ENCODE results near the gene TXNRD2. TPM values are rescaled to one million over a fixed set of nuclear protein-coding genes. Genes with fewer than 3 reads are reported as not detected.

The TXNRD2 gene
- total RNA-seq, 2 donors from 2014 or later = 14.1 to 21.4 TPM

GRCh38 chr22:19874307-19875060, 67.1 kb downstream of the TXNRD2 start:
- Mint-ChIP-seq H3K27me3 (no peaks in the 10 kb centered on the region), H3K36me3 (ENCODE audit: low read depth) (no peaks in the 10 kb centered on the region), H3K27ac (peak overlapping the region; percentile 56), H3K4me1 (no peaks in the 10 kb centered on the region), H3K4me3 (peak overlapping the region; percentile 51), H3K9me3 (no peaks in the 10 kb centered on the region)
- ATAC-seq (replicated peaks) = peak; percentile 85

DNA sequence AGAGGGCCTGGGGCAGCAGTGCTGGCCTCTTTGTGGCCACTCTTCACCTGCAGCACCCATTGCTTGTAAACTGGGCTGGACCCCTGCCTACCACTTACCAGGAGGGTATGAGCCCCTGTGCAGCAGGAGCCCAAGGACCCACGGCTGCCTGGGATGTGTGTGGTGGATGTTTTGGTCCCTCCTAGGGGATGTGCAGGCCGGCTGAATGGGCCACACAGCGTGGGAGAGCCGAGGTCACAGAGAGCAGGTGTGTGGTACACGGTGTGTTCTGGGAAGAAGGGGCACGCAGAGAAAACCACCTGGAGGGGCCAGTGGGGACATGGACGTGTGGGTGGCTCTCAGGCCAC, 67.7 kb downstream of the TXNRD2 start:
- Mint-ChIP-seq H3K36me3 (ENCODE audit: low read depth) (no peaks in the 10 kb centered on the region), H3K9me3 (no peaks in the 10 kb centered on the region), H3K27ac (peak overlapping the region; percentile 56), H3K4me1 (no peaks in the 10 kb centered on the region), H3K4me3 (peak overlapping the region; percentile 51), H3K27me3 (no peaks in the 10 kb centered on the region)
- ATAC-seq (replicated peaks) = peak; percentile 20

- H3K9me3 Mint-ChIP-seq = no peaks in the 10 kb centered on the region
- H3K27ac Mint-ChIP-seq = no peak overlapping the region
- no peak for ATAC-seq (replicated peaks)
- H3K27me3 Mint-ChIP-seq = no peaks in the 10 kb centered on the region
- no peaks in the 10 kb centered on the region for H3K4me1 Mint-ChIP-seq
- peak overlapping the region; percentile 51 for H3K4me3 Mint-ChIP-seq
- H3K36me3 Mint-ChIP-seq (ENCODE audit: low read depth) = no peaks in the 10 kb centered on the region
Observed at GRCh38 chr22:19873138-19873959, 68.3 kb downstream of the TXNRD2 start.

- H3K36me3 Mint-ChIP-seq (ENCODE audit: low read depth) = no peaks in the 10 kb centered on the region
- no peak for ATAC-seq (replicated peaks)
- no peaks in the 10 kb centered on the region for H3K9me3 Mint-ChIP-seq
- no peak overlapping the region for H3K27ac Mint-ChIP-seq
- no peaks in the 10 kb centered on the region for H3K27me3 Mint-ChIP-seq
- no peaks in the 10 kb centered on the region for H3K4me1 Mint-ChIP-seq
- H3K4me3 Mint-ChIP-seq = no peak overlapping the region
Observed at GRCh38 chr22:19872779-19873137, 68.9 kb downstream of the TXNRD2 start.

DNA sequence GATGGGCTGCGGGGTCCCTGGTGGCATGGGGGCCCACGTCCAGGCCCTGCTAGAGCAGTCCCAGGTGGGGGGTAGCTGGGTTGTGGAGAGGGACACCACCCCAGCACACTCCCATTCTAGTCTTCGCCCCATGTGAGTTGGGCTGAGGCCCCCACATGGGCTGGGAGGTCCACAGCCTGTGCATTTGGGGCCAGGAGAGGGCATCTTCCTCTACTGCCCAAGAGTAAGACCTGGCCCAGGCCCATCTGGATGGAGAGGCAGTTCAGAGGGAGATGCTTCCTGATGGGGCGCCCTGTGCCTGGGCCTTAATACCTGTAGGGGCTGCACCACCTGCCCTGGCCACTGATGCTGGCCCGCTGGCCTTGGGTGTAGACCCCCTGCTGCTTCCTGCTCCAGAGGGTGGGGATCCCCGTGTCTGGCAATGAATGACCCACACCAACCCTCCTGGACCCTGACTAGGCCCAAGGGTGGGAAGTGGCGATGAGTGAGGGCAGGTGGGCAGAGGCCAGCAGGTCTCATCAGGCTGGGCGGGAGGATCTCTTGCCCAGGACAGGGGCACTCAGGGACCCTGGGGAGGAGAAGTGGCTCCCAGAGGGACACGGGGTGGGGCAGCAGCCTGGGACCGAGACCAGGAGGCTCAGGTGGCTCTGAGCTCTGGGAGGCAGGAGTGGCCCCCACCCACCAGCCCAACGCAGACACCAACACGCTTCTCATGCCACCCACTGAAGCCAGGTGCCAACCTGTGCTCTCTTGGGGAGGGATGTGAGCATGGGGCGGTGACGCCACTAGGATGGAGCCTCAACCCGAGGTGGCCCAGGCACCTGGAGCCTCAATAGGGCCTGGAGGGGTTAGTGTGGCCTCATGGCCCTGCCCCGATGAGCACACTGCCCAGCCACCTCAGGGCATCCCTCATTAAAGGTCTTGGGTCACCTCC, 69.5 kb downstream of the TXNRD2 start:
- no peaks in the 10 kb centered on the region for H3K4me1 Mint-ChIP-seq
- no peaks in the 10 kb centered on the region for H3K9me3 Mint-ChIP-seq
- H3K27ac Mint-ChIP-seq = no peak overlapping the region
- H3K4me3 Mint-ChIP-seq = no peak overlapping the region
- ATAC-seq (replicated peaks) = no peak
- H3K36me3 Mint-ChIP-seq (ENCODE audit: low read depth) = no peaks in the 10 kb centered on the region
- no peaks in the 10 kb centered on the region for H3K27me3 Mint-ChIP-seq

- Mint-ChIP-seq H3K4me3 (no peak overlapping the region), H3K27ac (no peak overlapping the region), H3K27me3 (no peaks in the 10 kb centered on the region), H3K4me1 (no peaks in the 10 kb centered on the region), H3K9me3 (no peaks in the 10 kb centered on the region), H3K36me3 (ENCODE audit: low read depth) (no peaks in the 10 kb centered on the region)
- ATAC-seq (replicated peaks) = no peak
Observed at GRCh38 chr22:19871023-19871844, 70.4 kb downstream of the TXNRD2 start.

DNA sequence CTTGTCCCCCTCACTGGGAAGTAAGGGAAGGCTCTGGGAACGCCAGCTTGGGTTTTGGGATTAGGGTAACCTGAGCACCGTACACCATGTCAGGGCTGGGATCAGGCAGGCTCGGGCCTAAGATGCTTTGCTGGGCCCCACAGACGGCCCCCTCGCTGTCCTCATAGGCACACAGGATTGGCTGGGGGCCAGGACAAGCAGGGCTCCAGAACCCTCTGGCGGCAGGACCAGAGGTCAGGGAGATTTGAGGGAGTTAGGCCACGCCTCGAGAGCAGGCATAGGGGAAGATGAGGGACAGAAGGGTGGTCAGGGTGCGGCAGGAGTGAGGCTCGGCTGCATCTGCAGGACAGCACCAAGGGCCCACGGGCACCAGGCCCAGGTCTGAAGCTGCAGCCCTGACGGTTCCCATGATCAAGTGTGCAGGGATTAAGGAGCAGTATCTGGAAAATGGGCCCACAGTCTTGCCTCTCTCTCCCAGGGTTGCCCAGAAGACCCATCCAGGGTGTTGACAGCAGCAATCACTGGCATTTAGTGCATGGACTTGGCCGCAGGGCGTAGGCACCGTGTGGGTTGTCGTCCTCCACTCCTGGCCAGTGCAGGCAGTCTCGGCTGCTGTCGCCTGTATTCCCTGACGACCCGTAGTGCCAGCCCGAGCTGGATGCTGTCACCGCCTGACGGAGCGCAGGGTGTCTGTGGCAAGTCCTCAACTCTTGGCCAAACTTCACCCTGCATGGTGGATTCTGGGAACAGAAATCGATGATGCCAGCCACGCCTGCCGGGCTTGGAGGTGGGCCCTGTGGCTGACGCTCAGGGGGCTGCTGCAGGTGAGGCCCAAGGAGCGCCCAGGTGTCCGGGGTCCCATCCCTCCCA, 71.2 kb downstream of the TXNRD2 start:
- no peak overlapping the region for H3K27ac Mint-ChIP-seq
- no peaks in the 10 kb centered on the region for H3K4me1 Mint-ChIP-seq
- no peak for ATAC-seq (replicated peaks)
- H3K4me3 Mint-ChIP-seq = no peak overlapping the region
- no peaks in the 10 kb centered on the region for H3K9me3 Mint-ChIP-seq
- H3K27me3 Mint-ChIP-seq = no peaks in the 10 kb centered on the region
- no peaks in the 10 kb centered on the region for H3K36me3 Mint-ChIP-seq (ENCODE audit: low read depth)

DNA sequence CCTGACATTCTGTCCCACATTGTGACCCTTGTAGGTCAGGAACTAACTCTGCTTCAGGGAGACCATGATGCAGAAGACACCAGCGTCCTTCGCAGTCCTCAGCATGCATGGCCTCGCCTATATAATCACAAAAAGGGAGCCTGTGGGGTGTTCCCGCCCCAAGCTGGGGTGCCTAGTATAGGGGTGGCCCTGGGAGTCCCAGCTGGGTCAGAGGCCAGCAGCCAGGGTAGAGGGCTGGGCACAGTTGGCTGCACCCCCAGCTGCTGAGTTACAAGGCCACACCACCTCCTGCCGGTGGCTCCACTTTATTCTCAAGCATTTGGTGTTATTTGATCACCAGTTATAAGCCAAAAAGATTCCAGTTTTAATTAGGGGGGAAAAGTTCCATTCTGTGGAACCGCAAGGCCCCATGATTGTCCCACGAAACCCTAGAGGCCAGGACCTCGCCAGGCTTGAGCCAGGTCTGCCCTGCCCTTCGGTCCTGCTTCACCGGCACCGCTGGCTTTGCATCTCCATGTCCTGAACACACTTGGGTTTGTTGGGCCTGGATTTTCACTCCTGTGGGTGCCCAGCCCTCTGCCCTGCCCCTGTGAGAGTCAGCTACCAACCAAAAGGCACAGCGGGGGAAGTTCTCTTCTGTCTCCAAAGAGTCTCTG, 72.0 kb downstream of the TXNRD2 start:
- H3K9me3 Mint-ChIP-seq = no peaks in the 10 kb centered on the region
- no peaks in the 10 kb centered on the region for H3K36me3 Mint-ChIP-seq (ENCODE audit: low read depth)
- H3K4me3 Mint-ChIP-seq = no peak overlapping the region
- ATAC-seq (replicated peaks) = no peak
- no peak overlapping the region for H3K27ac Mint-ChIP-seq
- no peaks in the 10 kb centered on the region for H3K27me3 Mint-ChIP-seq
- no peaks in the 10 kb centered on the region for H3K4me1 Mint-ChIP-seq

- H3K9me3 Mint-ChIP-seq = no peaks in the 10 kb centered on the region
- ATAC-seq (replicated peaks) = no peak
- peak overlapping the region; percentile 36 for H3K27ac Mint-ChIP-seq
- H3K4me3 Mint-ChIP-seq = no peak overlapping the region
- no peaks in the 10 kb centered on the region for H3K27me3 Mint-ChIP-seq
- no peaks in the 10 kb centered on the region for H3K36me3 Mint-ChIP-seq (ENCODE audit: low read depth)
- H3K4me1 Mint-ChIP-seq = no peaks in the 10 kb centered on the region
Observed at GRCh38 chr22:19868773-19869471, 72.7 kb downstream of the TXNRD2 start.

DNA sequence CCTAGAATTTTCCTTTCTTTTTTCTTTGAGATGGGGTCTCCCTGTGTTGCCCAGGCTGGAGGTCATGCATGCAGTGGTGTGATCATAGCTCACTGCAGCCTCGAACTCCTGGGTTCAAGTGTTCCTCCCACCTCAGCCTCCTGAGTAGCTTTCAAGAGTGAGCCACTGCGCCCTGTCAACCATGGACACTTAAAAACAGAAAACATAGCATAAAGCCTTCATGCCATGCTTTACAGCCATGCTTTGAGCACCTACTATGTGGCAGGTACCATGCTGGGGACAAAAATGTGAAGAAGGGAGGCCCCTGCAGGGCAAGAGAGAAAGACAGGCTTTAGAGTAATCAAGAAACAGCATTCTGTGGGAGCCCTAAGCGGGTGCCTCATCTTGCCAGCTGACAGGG, 73.3 kb downstream of the TXNRD2 start:
- no peaks in the 10 kb centered on the region for H3K4me1 Mint-ChIP-seq
- H3K27me3 Mint-ChIP-seq = no peaks in the 10 kb centered on the region
- H3K4me3 Mint-ChIP-seq = no peak overlapping the region
- peak overlapping the region; percentile 36 for H3K27ac Mint-ChIP-seq
- no peaks in the 10 kb centered on the region for H3K9me3 Mint-ChIP-seq
- ATAC-seq (replicated peaks) = no peak
- no peaks in the 10 kb centered on the region for H3K36me3 Mint-ChIP-seq (ENCODE audit: low read depth)

GRCh38 chr22:19867617-19868016, 74.0 kb downstream of the TXNRD2 start:
- H3K4me3 Mint-ChIP-seq = no peak overlapping the region
- H3K9me3 Mint-ChIP-seq = no peaks in the 10 kb centered on the region
- no peaks in the 10 kb centered on the region for H3K27me3 Mint-ChIP-seq
- no peaks in the 10 kb centered on the region for H3K36me3 Mint-ChIP-seq (ENCODE audit: low read depth)
- H3K4me1 Mint-ChIP-seq = no peaks in the 10 kb centered on the region
- peak overlapping the region; percentile 36 for H3K27ac Mint-ChIP-seq
- no peak for ATAC-seq (replicated peaks)

- no peaks in the 10 kb centered on the region for H3K36me3 Mint-ChIP-seq (ENCODE audit: low read depth)
- no peak overlapping the region for H3K27ac Mint-ChIP-seq
- ATAC-seq (replicated peaks) = no peak
- no peaks in the 10 kb centered on the region for H3K27me3 Mint-ChIP-seq
- no peak overlapping the region for H3K4me3 Mint-ChIP-seq
- no peaks in the 10 kb centered on the region for H3K4me1 Mint-ChIP-seq
- no peaks in the 10 kb centered on the region for H3K9me3 Mint-ChIP-seq
Observed at GRCh38 chr22:19866665-19867009, 75.0 kb downstream of the TXNRD2 start.
